Suprapubic skin (tissue), 4 donors: Measurements from ENCODE around the gene NKX2-8. TPM values are rescaled to one million over a fixed set of nuclear protein-coding genes. Genes with fewer than 3 reads are reported as not detected.

ENCODE experiments used
- DNase-seq, 2 donors: peaks; one replicate each; pipeline ENCODE4 v3.0.0-alpha.2; 2019; ENCODE audit warnings: low spot score in 2 of 2
- H3K27ac ChIP-seq: fragments of 200-600 bp; sonication (generic); one replicate; pipeline ENCODE4 v1.5.1; 2019
- H3K27me3 ChIP-seq: fragments of 200-600 bp; sonication (generic); one replicate; pipeline ENCODE4 v1.5.1; 2019
- H3K36me3 ChIP-seq: fragments of 200-600 bp; sonication (generic); one replicate; pipeline ENCODE4 v1.5.1; 2019
- H3K4me1 ChIP-seq: fragments of 200-600 bp; sonication (generic); one replicate; pipeline ENCODE4 v1.5.1; 2019
- H3K4me3 ChIP-seq: fragments of 200-600 bp; sonication (generic); one replicate; pipeline ENCODE4 v1.5.1; 2019; ENCODE audit warnings: mild to moderate bottlenecking
- H3K9me3 ChIP-seq: fragments of 200-600 bp; sonication (generic); one replicate; pipeline ENCODE4 v1.5.1; 2019
- EP300 ChIP-seq: sonication (generic); formaldehyde crosslinking; IDR thresholded peaks from one replicate; pipeline ENCODE4 v1.6.1; 2017; ENCODE audit warnings: antibody characterized with exemption
- POLR2A ChIP-seq, 2 donors: fragments of 450-650 bp; IDR thresholded peaks; one replicate each; pipeline ENCODE4 v1.6.1; 2017; ENCODE audit warnings: antibody characterized with exemption in 2 of 2, mild to moderate bottlenecking in 2 of 2, moderate library complexity in 2 of 2
- POLR2AphosphoS5 ChIP-seq, 3 donors: sonication (generic); formaldehyde crosslinking; IDR thresholded peaks; one replicate each; pipeline ENCODE4 v1.6.1; 2017; ENCODE audit warnings: antibody characterized with exemption in 3 of 3
- WGBS: methylation state at CpG from one replicate; pipeline ENCODE4 v1.1.5; 2018; 5-methylcytosine and 5-hydroxymethylcytosine counted together
- total RNA-seq, 4 donors: library from RNA; depleted of rRNA; stranded (reverse); fragments of >200 nt; gene quantifications; one replicate each; pipeline ENCODE4 v1.1.0, GENCODE V29; 2016
- TF ChIP-seq, protein P1 (sequence below), 2 donors: fragments of 200-600 bp in 1 of 2; fragments of 450-650 bp in 1 of 2; sonication (generic) in 1 of 2; IDR thresholded peaks; one replicate each; pipeline ENCODE4 v1.5.1; 2016 to 2019; ENCODE audit warnings: antibody characterized with exemption in 2 of 2, mild to moderate bottlenecking in 1 of 2, moderate library complexity in 1 of 2

The NKX2-8 gene
- total RNA-seq, 4 donors from 2014 or later: 0.51 TPM; not detected in 3

DNA sequence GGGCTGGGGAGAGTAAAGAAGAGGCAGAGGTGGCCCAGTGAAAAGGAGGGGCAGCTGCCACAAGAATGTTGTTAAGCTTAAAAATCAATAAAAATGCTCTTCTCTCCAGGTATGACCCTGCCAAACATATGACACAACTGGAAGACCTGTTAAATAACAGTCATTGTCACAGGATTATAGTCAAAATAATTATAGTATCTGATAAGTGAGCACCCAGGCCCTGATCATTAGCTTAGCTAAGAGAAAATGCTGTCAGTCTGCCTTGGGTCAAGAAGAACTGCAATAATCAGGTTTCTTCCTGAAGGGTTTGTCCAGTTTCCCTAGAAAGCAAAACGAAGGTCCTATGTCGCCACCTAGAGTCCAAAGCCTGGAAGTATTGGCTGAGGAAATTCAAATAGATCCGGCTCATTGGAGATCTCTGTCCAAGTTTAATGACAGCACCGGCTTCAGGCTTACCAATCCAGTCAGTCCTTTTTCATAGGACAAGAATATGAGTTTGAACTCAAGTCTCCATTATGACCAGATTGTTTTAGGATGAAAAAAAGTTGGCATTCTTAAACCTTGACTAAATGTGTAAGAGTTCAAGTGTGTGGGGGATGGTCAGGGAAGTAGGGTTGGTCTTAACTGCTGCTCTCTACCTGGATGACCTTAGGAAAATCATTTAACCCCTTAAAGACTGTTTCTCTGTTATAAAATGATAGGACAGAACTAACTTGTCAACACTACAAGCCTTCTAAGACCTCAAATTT lies 22.5 kb upstream of the NKX2-8 start:
- Histone ChIP-seq H3K27ac (no peak overlapping the region), H3K4me1 (no peaks in the 10 kb centered on the region), H3K4me3 (no peak overlapping the region), H3K9me3 (no peaks in the 10 kb centered on the region), H3K36me3 (no peaks in the 10 kb centered on the region), H3K27me3 (peaks cover 12% of the 10 kb centered on the region)
- TF ChIP-seq EP300 (no peak), POLR2A (IDR thresholded peaks at IDR 0.05) (no peak), POLR2AphosphoS5 (IDR thresholded peaks at IDR 0.05) (no peak)
- TF ChIP-seq, protein P1, sequence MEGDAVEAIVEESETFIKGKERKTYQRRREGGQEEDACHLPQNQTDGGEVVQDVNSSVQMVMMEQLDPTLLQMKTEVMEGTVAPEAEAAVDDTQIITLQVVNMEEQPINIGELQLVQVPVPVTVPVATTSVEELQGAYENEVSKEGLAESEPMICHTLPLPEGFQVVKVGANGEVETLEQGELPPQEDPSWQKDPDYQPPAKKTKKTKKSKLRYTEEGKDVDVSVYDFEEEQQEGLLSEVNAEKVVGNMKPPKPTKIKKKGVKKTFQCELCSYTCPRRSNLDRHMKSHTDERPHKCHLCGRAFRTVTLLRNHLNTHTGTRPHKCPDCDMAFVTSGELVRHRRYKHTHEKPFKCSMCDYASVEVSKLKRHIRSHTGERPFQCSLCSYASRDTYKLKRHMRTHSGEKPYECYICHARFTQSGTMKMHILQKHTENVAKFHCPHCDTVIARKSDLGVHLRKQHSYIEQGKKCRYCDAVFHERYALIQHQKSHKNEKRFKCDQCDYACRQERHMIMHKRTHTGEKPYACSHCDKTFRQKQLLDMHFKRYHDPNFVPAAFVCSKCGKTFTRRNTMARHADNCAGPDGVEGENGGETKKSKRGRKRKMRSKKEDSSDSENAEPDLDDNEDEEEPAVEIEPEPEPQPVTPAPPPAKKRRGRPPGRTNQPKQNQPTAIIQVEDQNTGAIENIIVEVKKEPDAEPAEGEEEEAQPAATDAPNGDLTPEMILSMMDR (IDR thresholded peaks at IDR 0.05): peak; percentile 38 to 67
- no peak for DNase-seq
- WGBS: 2% methylated on average over 4 of the region's 4 CpGs

DNA sequence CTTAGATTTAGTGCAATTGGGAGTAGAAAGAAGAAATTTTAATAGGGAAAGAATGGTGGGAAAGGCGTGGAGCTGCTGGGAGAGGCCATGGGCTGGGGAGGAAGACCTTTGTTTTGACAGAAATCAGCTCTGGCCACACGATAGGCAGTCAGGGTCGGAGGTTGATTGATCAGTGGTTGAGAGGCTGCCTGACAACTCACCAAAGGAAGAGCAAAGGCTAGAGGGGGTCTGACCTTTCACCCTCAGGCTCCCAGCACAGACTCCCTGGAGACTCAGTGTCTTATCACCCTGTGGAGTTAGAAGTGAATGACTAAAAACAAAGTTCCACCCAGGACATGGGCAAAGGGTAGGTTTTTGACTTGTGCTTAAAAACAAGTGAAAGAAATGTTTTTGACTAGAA lies 18.0 kb upstream of the NKX2-8 start:
- DNase-seq: no peak
- peaks cover 25% of the 10 kb centered on the region for H3K27me3 ChIP-seq
- no peak overlapping the region for H3K4me3 ChIP-seq
- no peaks in the 10 kb centered on the region for H3K36me3 ChIP-seq
- H3K4me1 ChIP-seq: no peaks in the 10 kb centered on the region
- no peak overlapping the region for H3K27ac ChIP-seq
- no peaks in the 10 kb centered on the region for H3K9me3 ChIP-seq
- 36% methylated on average over 3 of the region's 3 CpGs for WGBS
- TF ChIP-seq EP300 (no peak), POLR2AphosphoS5 (IDR thresholded peaks at IDR 0.05) (no peak), POLR2A (IDR thresholded peaks at IDR 0.05) (no peak)
- TF ChIP-seq, protein P1 (IDR thresholded peaks at IDR 0.05): no peak

DNA sequence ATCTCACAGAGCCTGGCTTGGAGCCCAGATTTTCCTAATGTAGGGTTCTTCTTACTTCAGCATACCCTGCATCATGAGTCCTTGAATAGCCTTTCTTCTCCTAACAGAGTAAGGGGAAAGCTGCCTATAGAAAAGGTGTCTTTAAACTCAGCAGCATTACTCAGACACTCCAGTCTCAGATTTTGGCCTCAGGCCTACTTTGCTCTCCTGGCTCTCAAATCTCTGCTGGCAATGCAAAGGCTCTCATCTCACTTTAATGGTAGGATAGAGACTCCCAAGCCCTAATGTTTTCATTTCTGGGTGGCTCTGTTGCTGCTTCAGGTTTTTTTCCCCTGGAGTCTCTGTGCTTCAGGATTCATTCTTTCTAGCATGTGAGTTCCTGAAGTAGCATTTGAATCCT lies 9.1 kb upstream of the NKX2-8 start:
- Histone ChIP-seq H3K4me3 (no peak overlapping the region), H3K27me3 (peaks cover 60% of the 10 kb centered on the region), H3K36me3 (no peaks in the 10 kb centered on the region), H3K9me3 (no peaks in the 10 kb centered on the region), H3K27ac (no peak overlapping the region), H3K4me1 (no peaks in the 10 kb centered on the region)
- no peak for DNase-seq
- TF ChIP-seq, protein P1 (IDR thresholded peaks at IDR 0.05): no peak
- TF ChIP-seq POLR2AphosphoS5 (IDR thresholded peaks at IDR 0.05): no peak
- no peak for TF ChIP-seq POLR2A (IDR thresholded peaks at IDR 0.05)
- no peak for TF ChIP-seq EP300

DNA sequence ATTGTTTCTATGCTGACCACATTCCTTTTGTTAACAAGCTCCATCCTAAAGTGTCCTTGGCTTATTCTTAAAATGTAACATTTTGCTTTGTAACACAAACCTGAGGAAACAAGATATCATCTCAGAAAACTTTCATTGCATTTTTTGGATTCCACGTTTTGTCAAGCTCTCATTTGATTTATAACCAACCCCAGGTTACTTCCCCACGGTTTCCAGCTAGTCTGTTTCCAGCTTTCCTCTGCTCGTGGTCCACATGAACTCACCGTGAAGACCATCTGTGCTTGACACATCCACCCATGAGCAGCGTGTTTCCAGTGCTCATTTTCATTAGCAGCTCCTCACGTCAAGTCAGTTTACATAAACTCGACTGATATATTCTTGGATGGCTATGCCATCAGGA lies 6.4 kb upstream of the NKX2-8 start:
- TF ChIP-seq EP300 (no peak), POLR2A (IDR thresholded peaks at IDR 0.05) (no peak), POLR2AphosphoS5 (IDR thresholded peaks at IDR 0.05) (no peak)
- Histone ChIP-seq H3K27ac (no peak overlapping the region), H3K27me3 (peaks cover 63% of the 10 kb centered on the region), H3K9me3 (no peaks in the 10 kb centered on the region), H3K36me3 (no peaks in the 10 kb centered on the region), H3K4me3 (no peak overlapping the region), H3K4me1 (no peaks in the 10 kb centered on the region)
- 29% methylated on average over 7 of the region's 7 CpGs for WGBS
- no peak for DNase-seq

DNA sequence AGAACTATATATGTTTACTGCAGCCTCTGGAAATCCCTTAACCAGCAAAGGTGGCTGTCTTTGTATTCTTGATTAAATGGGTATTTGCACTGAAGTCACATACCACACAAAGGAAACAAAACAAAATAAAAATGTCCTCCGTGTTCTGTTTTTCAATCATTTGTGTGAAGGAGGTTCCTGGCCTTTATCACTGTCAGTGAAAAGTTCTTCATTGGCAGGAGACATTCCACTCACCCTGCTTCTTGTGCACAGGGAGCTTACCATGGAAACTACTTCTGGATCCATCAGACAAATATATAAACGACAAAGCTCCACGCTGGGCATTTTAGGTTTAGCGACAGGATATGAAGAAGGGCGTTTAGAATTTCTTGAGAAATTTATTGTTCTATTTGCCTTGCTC lies 5.7 kb upstream of the NKX2-8 start:
- no peak for DNase-seq
- H3K9me3 ChIP-seq: no peaks in the 10 kb centered on the region
- H3K27me3 ChIP-seq: peaks cover 64% of the 10 kb centered on the region
- no peaks in the 10 kb centered on the region for H3K36me3 ChIP-seq
- no peak overlapping the region for H3K4me3 ChIP-seq
- H3K27ac ChIP-seq: no peak overlapping the region
- no peak for TF ChIP-seq POLR2A (IDR thresholded peaks at IDR 0.05)
- TF ChIP-seq, protein P1 (IDR thresholded peaks at IDR 0.05): no peak
- TF ChIP-seq POLR2AphosphoS5 (IDR thresholded peaks at IDR 0.05): no peak
- TF ChIP-seq EP300: no peak
- H3K4me1 ChIP-seq: no peaks in the 10 kb centered on the region
- 33% methylated on average over 5 of the region's 5 CpGs for WGBS
